Large intestine (tissue), 3 donors: ENCODE measurements around the gene PIM1. TPM values are rescaled to one million over a fixed set of nuclear protein-coding genes. Genes with fewer than 3 reads are reported as not detected.
A peak's percentile ranks its signal among the peaks of the same experiment; 100 is the strongest.

Experiments
- DNase-seq, 2 donors: peaks; one replicate each; pipeline versions ENCODE4 v3.0.0 to v3.0.0-alpha.2; 2013
- H3K27ac ChIP-seq: one replicate; pipeline ENCODE4 v1.5.1; 2013; ENCODE audit warnings: low read length
- H3K27me3 ChIP-seq: 2 replicates; pipeline ENCODE4 v1.6.1; 2013; ENCODE audit warnings: low read length; ENCODE audit not compliant: control insufficient read depth, insufficient read depth
- H3K36me3 ChIP-seq: 2 replicates; pipeline ENCODE4 v1.6.1; 2013; ENCODE audit warnings: low read length; ENCODE audit not compliant: control insufficient read depth, insufficient read depth
- H3K4me1 ChIP-seq: one replicate; pipeline ENCODE4 v1.6.1; 2013; ENCODE audit warnings: low read length; ENCODE audit not compliant: control insufficient read depth, insufficient read depth
- H3K4me3 ChIP-seq: one replicate; pipeline ENCODE4 v1.5.1; 2013; ENCODE audit warnings: low read length
- H3K9me3 ChIP-seq: one replicate; pipeline ENCODE4 v1.6.1; 2013; ENCODE audit warnings: mild to moderate bottlenecking, low read depth, low read length, moderate library complexity; ENCODE audit not compliant: control insufficient read depth
- WGBS: methylation state at CpG from one replicate; pipeline ENCODE4 v1.1.5; 2013; ENCODE audit warnings: low lambda C conversion rate; ENCODE audit not compliant: insufficient coverage; 5-methylcytosine and 5-hydroxymethylcytosine counted together
- polyA plus RNA-seq: library from polyadenylated mRNA; unstranded; fragments of 120-200 nt; gene quantifications from one replicate; pipeline ENCODE4 v1.2.1, GENCODE V29; 2013

The PIM1 gene
- polyA plus RNA-seq, 1 donor: 71.3 TPM

- Histone ChIP-seq H3K9me3 (no peaks in the 10 kb centered on the region), H3K27ac (peak overlapping the region; percentile 90), H3K27me3 (no peaks in the 10 kb centered on the region), H3K4me3 (no peak overlapping the region), H3K4me1 (peaks cover 55% of the 10 kb centered on the region), H3K36me3 (no peaks in the 10 kb centered on the region)
- DNase-seq: no peak
- 44% methylated on average over 2 of the region's 7 CpGs for WGBS
These were observed 33.1 kb upstream of the PIM1 start for GRCh38 chr6:37136821-37137200.

- peak overlapping the region; percentile 90 for H3K27ac ChIP-seq
- DNase-seq: peak; percentile 51 to 68
These were observed 32.5 kb upstream of the PIM1 start for GRCh38 chr6:37137201-37138090.

GRCh38 chr6:37138856-37139229 lies 31.1 kb upstream of the PIM1 start:
- WGBS: 67% methylated on average over 1 of the region's 1 CpG
- DNase-seq: no peak
- Histone ChIP-seq H3K27me3 (no peaks in the 10 kb centered on the region), H3K36me3 (no peaks in the 10 kb centered on the region), H3K9me3 (no peaks in the 10 kb centered on the region), H3K27ac (peak overlapping the region; percentile 90), H3K4me3 (no peak overlapping the region), H3K4me1 (peaks cover 61% of the 10 kb centered on the region)

More at GRCh38 chr6:37137201-37138090, 32.5 kb upstream of the PIM1 start:
- Histone ChIP-seq H3K27me3 (no peaks in the 10 kb centered on the region), H3K9me3 (no peaks in the 10 kb centered on the region), H3K4me3 (peak overlapping the region; percentile 11), H3K36me3 (no peaks in the 10 kb centered on the region), H3K4me1 (peaks cover 59% of the 10 kb centered on the region)
- 67% methylated on average over 2 of the region's 19 CpGs for WGBS

GRCh38 chr6:37139230-37139962 lies 30.6 kb upstream of the PIM1 start:
- Histone ChIP-seq H3K9me3 (no peaks in the 10 kb centered on the region), H3K27me3 (no peaks in the 10 kb centered on the region), H3K27ac (no peak overlapping the region), H3K4me1 (peaks cover 62% of the 10 kb centered on the region), H3K36me3 (no peaks in the 10 kb centered on the region), H3K4me3 (no peak overlapping the region)
- WGBS: no CpG with 5 or more reads among the region's 5 CpGs
- no peak for DNase-seq

GRCh38 chr6:37140145-37140544 lies 29.8 kb upstream of the PIM1 start:
- H3K27ac ChIP-seq: no peak overlapping the region
- H3K27me3 ChIP-seq: no peaks in the 10 kb centered on the region
- DNase-seq: no peak
- H3K4me3 ChIP-seq: no peak overlapping the region
- no peaks in the 10 kb centered on the region for H3K36me3 ChIP-seq
- H3K4me1 ChIP-seq: peaks cover 58% of the 10 kb centered on the region
- 100% methylated on average over 2 of the region's 3 CpGs for WGBS
- no peaks in the 10 kb centered on the region for H3K9me3 ChIP-seq

- no peak for DNase-seq
- Histone ChIP-seq H3K4me1 (peaks cover 47% of the 10 kb centered on the region), H3K4me3 (no peak overlapping the region), H3K27me3 (no peaks in the 10 kb centered on the region), H3K27ac (peak overlapping the region; percentile 4), H3K9me3 (no peaks in the 10 kb centered on the region), H3K36me3 (no peaks in the 10 kb centered on the region)
- WGBS: 80% methylated on average over 1 of the region's 5 CpGs
These were observed 28.5 kb upstream of the PIM1 start for GRCh38 chr6:37141281-37142049.

GRCh38 chr6:37142050-37142614 lies 27.8 kb upstream of the PIM1 start:
- DNase-seq: no peak
- Histone ChIP-seq H3K36me3 (no peaks in the 10 kb centered on the region), H3K27ac (peak overlapping the region; percentile 4), H3K4me3 (no peak overlapping the region), H3K4me1 (peaks cover 40% of the 10 kb centered on the region), H3K27me3 (no peaks in the 10 kb centered on the region), H3K9me3 (no peaks in the 10 kb centered on the region)
- WGBS: no CpG with 5 or more reads among the region's 4 CpGs

GRCh38 chr6:37143585-37143984 lies 26.4 kb upstream of the PIM1 start:
- DNase-seq: no peak
- peaks cover 30% of the 10 kb centered on the region for H3K4me1 ChIP-seq
- H3K36me3 ChIP-seq: no peaks in the 10 kb centered on the region
- H3K9me3 ChIP-seq: no peaks in the 10 kb centered on the region
- H3K27me3 ChIP-seq: no peaks in the 10 kb centered on the region
- 100% methylated on average over 2 of the region's 2 CpGs for WGBS
- peak overlapping the region; percentile 58 for H3K27ac ChIP-seq
- no peak overlapping the region for H3K4me3 ChIP-seq

- H3K9me3 ChIP-seq: no peaks in the 10 kb centered on the region
- no peaks in the 10 kb centered on the region for H3K36me3 ChIP-seq
- no peak for DNase-seq
- no peak overlapping the region for H3K4me3 ChIP-seq
- WGBS: no CpG with 5 or more reads among the region's 10 CpGs
- H3K4me1 ChIP-seq: peaks cover 27% of the 10 kb centered on the region
- peak overlapping the region; percentile 58 for H3K27ac ChIP-seq
- H3K27me3 ChIP-seq: no peaks in the 10 kb centered on the region
These were observed 24.5 kb upstream of the PIM1 start for GRCh38 chr6:37145443-37145842.

GRCh38 chr6:37146735-37147157 lies 23.2 kb upstream of the PIM1 start:
- Histone ChIP-seq H3K27ac (no peak overlapping the region), H3K36me3 (no peaks in the 10 kb centered on the region), H3K27me3 (no peaks in the 10 kb centered on the region), H3K4me1 (peaks cover 18% of the 10 kb centered on the region), H3K9me3 (no peaks in the 10 kb centered on the region), H3K4me3 (no peak overlapping the region)
- 100% methylated on average over 1 of the region's 7 CpGs for WGBS
- DNase-seq: no peak
